SK-N-MC (cell line): ENCODE data around the gene ZFR.
A peak's percentile ranks its signal among the peaks of the same experiment; 100 is the strongest.

ENCODE experiments used
- DNase-seq: peaks from one replicate; pipeline ENCODE4 v3.0.0-alpha.2; 2011; ENCODE audit warnings: low read depth, low spot score
- H3K27ac ChIP-seq: fragments of 200-600 bp; sonication (generic); 2 replicates; pipeline ENCODE4 v1.5.1; 2016; ENCODE audit warnings: mixed run types
- H3K36me3 ChIP-seq: fragments of 200-600 bp; sonication (generic); 2 replicates; pipeline ENCODE4 v1.6.1; 2017; ENCODE audit warnings: antibody characterized with exemption, low read length, mixed read lengths; ENCODE audit not compliant: insufficient read depth
- H3K4me3 ChIP-seq: fragments of 200-600 bp; sonication (generic); 2 replicates; pipeline ENCODE4 v1.5.1; 2016
- H3K9ac ChIP-seq: fragments of 200-600 bp; sonication (generic); 2 replicates; pipeline ENCODE4 v1.8.0; 2017; ENCODE audit warnings: mixed run types, mixed read lengths; ENCODE audit not compliant: insufficient read length
- H3K9me3 ChIP-seq: fragments of 200-600 bp; sonication (generic); 2 replicates; pipeline ENCODE4 v1.6.1; 2017; ENCODE audit warnings: low read depth, mild to moderate bottlenecking, antibody characterized with exemption, low read length, moderate library complexity, mixed read lengths
- EZH2 ChIP-seq: fragments of 200-600 bp; sonication (generic); IDR thresholded peaks from one replicate; pipeline ENCODE4 v1.6.1; 2017; ENCODE audit warnings: antibody characterized with exemption
- FOXP2 ChIP-seq: optimal IDR thresholded peaks from 2 replicates; pipeline ENCODE3; 2011; ENCODE audit warnings: mild to moderate bottlenecking, moderate library complexity; ENCODE audit not compliant: insufficient read depth; ENCODE audit errors: extremely low read length, control extremely low read depth
- POLR2AphosphoS5 ChIP-seq: IDR thresholded peaks from 2 replicates; pipeline ENCODE4 v1.6.1; 2012; ENCODE audit warnings: mild to moderate bottlenecking, low read depth, low read length, borderline replicate concordance

The ZFR gene

GRCh38 chr5:32444431-32445286 is at the start of gene ZFR:
Gene ZFR, minus strand, starts transcription at chr5:32444740. Its CDS starts 82 bp downstream, at chr5:32444658.
- peak within 1 kb of the TSS; percentile 83 for H3K9ac ChIP-seq
- peak within 1 kb of the TSS; percentile 67; the same call in 1 of the 2 replicates for H3K27ac ChIP-seq
- TF ChIP-seq FOXP2 (no peak), EZH2 (no peak), POLR2AphosphoS5 (peak; percentile 78)
- H3K36me3 ChIP-seq, result peaks cover 37% of the 10 kb centered on the region
- H3K4me3 ChIP-seq, result peak within 1 kb of the TSS; percentile 93
- no peak for DNase-seq
- H3K9me3 ChIP-seq, result no peaks in the 10 kb centered on the region

GRCh38 chr5:32490972-32491557 is 46.5 kb upstream of the ZFR start:
- no peak for TF ChIP-seq EZH2
- TF ChIP-seq FOXP2, result no peak
- TF ChIP-seq POLR2AphosphoS5, result no peak
- Histone ChIP-seq H3K36me3 (no peaks in the 10 kb centered on the region), H3K9ac (no peak overlapping the region), H3K27ac (no peak overlapping the region), H3K9me3 (no peaks in the 10 kb centered on the region), H3K4me3 (no peak overlapping the region)
- DNase-seq, result no peak

GRCh38 chr5:32489791-32490562 is 45.4 kb upstream of the ZFR start:
- DNase-seq, result peak; percentile 51
- Histone ChIP-seq H3K9ac (no peak overlapping the region), H3K36me3 (no peaks in the 10 kb centered on the region), H3K9me3 (no peaks in the 10 kb centered on the region), H3K4me3 (peak overlapping the region; percentile 46), H3K27ac (no peak overlapping the region)
- TF ChIP-seq POLR2AphosphoS5 (peak; percentile 40; the same call in 1 of the 2 replicates), EZH2 (no peak)

- TF ChIP-seq POLR2AphosphoS5, result no peak
- H3K9me3 ChIP-seq, result no peaks in the 10 kb centered on the region
- no peak overlapping the region for H3K9ac ChIP-seq
- DNase-seq, result no peak
- no peaks in the 10 kb centered on the region for H3K36me3 ChIP-seq
- H3K4me3 ChIP-seq, result no peak overlapping the region
- H3K27ac ChIP-seq, result no peak overlapping the region
These were observed 42.9 kb upstream of the ZFR start for GRCh38 chr5:32487424-32487823.

- no peaks in the 10 kb centered on the region for H3K36me3 ChIP-seq
- H3K9ac ChIP-seq, result no peak overlapping the region
- H3K9me3 ChIP-seq, result no peaks in the 10 kb centered on the region
- TF ChIP-seq FOXP2, result no peak
- no peak for TF ChIP-seq EZH2
- no peak for TF ChIP-seq POLR2AphosphoS5
- no peak for DNase-seq
- no peak overlapping the region for H3K4me3 ChIP-seq
- no peak overlapping the region for H3K27ac ChIP-seq
These were observed 42.5 kb upstream of the ZFR start for GRCh38 chr5:32487008-32487407.

- H3K27ac ChIP-seq, result no peak overlapping the region
- H3K36me3 ChIP-seq, result no peaks in the 10 kb centered on the region
- TF ChIP-seq FOXP2 (no peak), EZH2 (no peak), POLR2AphosphoS5 (no peak)
- no peak for DNase-seq
- no peaks in the 10 kb centered on the region for H3K9me3 ChIP-seq
- H3K4me3 ChIP-seq, result no peak overlapping the region
- H3K9ac ChIP-seq, result no peak overlapping the region
These were observed 37.7 kb upstream of the ZFR start for GRCh38 chr5:32482193-32482592.

GRCh38 chr5:32479096-32479495 is 34.6 kb upstream of the ZFR start:
- no peaks in the 10 kb centered on the region for H3K36me3 ChIP-seq
- H3K27ac ChIP-seq, result no peak overlapping the region
- H3K9ac ChIP-seq, result no peak overlapping the region
- TF ChIP-seq EZH2 (no peak), FOXP2 (no peak), POLR2AphosphoS5 (no peak)
- no peaks in the 10 kb centered on the region for H3K9me3 ChIP-seq
- H3K4me3 ChIP-seq, result no peak overlapping the region
- no peak for DNase-seq

GRCh38 chr5:32476891-32477290 is 32.4 kb upstream of the ZFR start:
- H3K9me3 ChIP-seq, result no peaks in the 10 kb centered on the region
- TF ChIP-seq FOXP2 (no peak), EZH2 (no peak), POLR2AphosphoS5 (no peak)
- H3K36me3 ChIP-seq, result no peaks in the 10 kb centered on the region
- H3K4me3 ChIP-seq, result no peak overlapping the region
- DNase-seq, result no peak
- H3K27ac ChIP-seq, result no peak overlapping the region
- H3K9ac ChIP-seq, result no peak overlapping the region
